HFFc6 (cell line): ENCODE results near the gene WDR53. TPM values are rescaled to one million over a fixed set of nuclear protein-coding genes. Genes with fewer than 3 reads are reported as not detected.

Experiments
- DNase-seq: peaks from one replicate; pipeline ENCODE4 v3.0.0-alpha.2; 2018
- H3K27ac Mint-ChIP-seq: 2 replicates; pipeline ENCODE4 v1.8.0; 2020; ENCODE audit warnings: mild to moderate bottlenecking, mixed read lengths
- H3K27me3 Mint-ChIP-seq: 2 replicates; pipeline ENCODE4 v1.8.0; 2021; ENCODE audit warnings: mild to moderate bottlenecking, moderate library complexity, mixed read lengths; ENCODE audit not compliant: insufficient read depth
- H3K36me3 Mint-ChIP-seq: 2 replicates; pipeline ENCODE4 v1.8.0; 2021; ENCODE audit warnings: low read depth, mixed read lengths
- H3K4me1 Mint-ChIP-seq: 2 replicates; pipeline ENCODE4 v1.8.0; 2020; ENCODE audit warnings: low read depth, mixed read lengths
- H3K4me3 Mint-ChIP-seq: 2 replicates; pipeline ENCODE4 v1.8.0; 2020; ENCODE audit warnings: mild to moderate bottlenecking, moderate library complexity, mixed read lengths
- H3K9me3 Mint-ChIP-seq: 2 replicates; pipeline ENCODE4 v1.8.0; 2020; ENCODE audit warnings: mild to moderate bottlenecking, mixed read lengths
- total RNA-seq, 6 experiments: library from RNA; stranded (reverse); fragmentation: NEBNext Ultra II Directional; extraction: Animal tissue kit (Norgen Biotek cat#: 25700); gene quantifications; 2 replicates in 1 of 6; 3 replicates in 5 of 6; pipeline ENCODE4 v1.2.3, GENCODE V29; 2021
- TF ChIP-seq, protein P1 (sequence below): fragments of 200-600 bp; sonication (generic); IDR thresholded peaks from 2 replicates; pipeline ENCODE4 v1.5.0; 2021; ENCODE audit warnings: antibody characterized with exemption, mild to moderate bottlenecking

WDR53 gene
- total RNA-seq, 6 experiments from 2014 or later, result 6.6 to 10.2 (median 9.1) TPM

- peaks cover 14% of the 10 kb centered on the region for H3K4me1 Mint-ChIP-seq
- no peak overlapping the region for H3K27ac Mint-ChIP-seq
- no peak overlapping the region; the same call in 1 of the 2 replicates for H3K4me3 Mint-ChIP-seq
- TF ChIP-seq, protein P1, sequence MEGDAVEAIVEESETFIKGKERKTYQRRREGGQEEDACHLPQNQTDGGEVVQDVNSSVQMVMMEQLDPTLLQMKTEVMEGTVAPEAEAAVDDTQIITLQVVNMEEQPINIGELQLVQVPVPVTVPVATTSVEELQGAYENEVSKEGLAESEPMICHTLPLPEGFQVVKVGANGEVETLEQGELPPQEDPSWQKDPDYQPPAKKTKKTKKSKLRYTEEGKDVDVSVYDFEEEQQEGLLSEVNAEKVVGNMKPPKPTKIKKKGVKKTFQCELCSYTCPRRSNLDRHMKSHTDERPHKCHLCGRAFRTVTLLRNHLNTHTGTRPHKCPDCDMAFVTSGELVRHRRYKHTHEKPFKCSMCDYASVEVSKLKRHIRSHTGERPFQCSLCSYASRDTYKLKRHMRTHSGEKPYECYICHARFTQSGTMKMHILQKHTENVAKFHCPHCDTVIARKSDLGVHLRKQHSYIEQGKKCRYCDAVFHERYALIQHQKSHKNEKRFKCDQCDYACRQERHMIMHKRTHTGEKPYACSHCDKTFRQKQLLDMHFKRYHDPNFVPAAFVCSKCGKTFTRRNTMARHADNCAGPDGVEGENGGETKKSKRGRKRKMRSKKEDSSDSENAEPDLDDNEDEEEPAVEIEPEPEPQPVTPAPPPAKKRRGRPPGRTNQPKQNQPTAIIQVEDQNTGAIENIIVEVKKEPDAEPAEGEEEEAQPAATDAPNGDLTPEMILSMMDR, result peak; percentile 96
- no peaks in the 10 kb centered on the region for H3K9me3 Mint-ChIP-seq
- H3K27me3 Mint-ChIP-seq, result peaks cover 14% of the 10 kb centered on the region
- DNase-seq, result peak; percentile 67
- no peaks in the 10 kb centered on the region for H3K36me3 Mint-ChIP-seq
Measured at GRCh38 chr3:196609343-196609775, 41.0 kb upstream of the WDR53 start.

GRCh38 chr3:196608693-196609092 lies 40.3 kb upstream of the WDR53 start:
- Mint-ChIP-seq H3K9me3 (no peaks in the 10 kb centered on the region), H3K27me3 (peaks cover 19% of the 10 kb centered on the region), H3K4me1 (peaks cover 14% of the 10 kb centered on the region), H3K36me3 (no peaks in the 10 kb centered on the region), H3K4me3 (no peak overlapping the region), H3K27ac (no peak overlapping the region)
- TF ChIP-seq, protein P1, result no peak
- DNase-seq, result no peak

DNA sequence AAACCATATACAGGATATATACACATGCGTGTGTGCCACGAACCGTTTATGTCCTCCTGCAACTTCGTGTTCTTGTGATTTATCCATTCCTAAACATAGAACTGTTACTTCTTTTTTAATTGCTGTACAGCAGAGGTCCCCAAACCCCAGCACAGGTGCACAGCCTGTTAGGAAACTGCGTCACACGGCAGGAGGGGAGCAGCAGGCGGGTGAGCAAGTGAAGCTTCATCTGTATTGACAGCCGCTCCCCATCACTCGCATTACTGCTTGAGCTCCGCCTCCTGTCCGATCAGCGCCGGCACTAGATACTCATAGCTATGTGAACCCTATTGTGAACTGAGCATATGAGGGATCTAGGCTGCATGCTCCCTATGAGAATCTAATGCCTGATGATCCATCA lies 36.2 kb upstream of the WDR53 start:
- Mint-ChIP-seq H3K9me3 (no peaks in the 10 kb centered on the region), H3K4me3 (no peak overlapping the region), H3K27ac (no peak overlapping the region), H3K27me3 (peaks cover 25% of the 10 kb centered on the region), H3K36me3 (no peaks in the 10 kb centered on the region), H3K4me1 (peaks cover 3% of the 10 kb centered on the region)
- TF ChIP-seq, protein P1, result no peak
- DNase-seq, result no peak

- TF ChIP-seq, protein P1, result no peak
- H3K4me3 Mint-ChIP-seq, result no peak overlapping the region
- no peak overlapping the region for H3K27ac Mint-ChIP-seq
- peaks cover 25% of the 10 kb centered on the region for H3K27me3 Mint-ChIP-seq
- no peaks in the 10 kb centered on the region for H3K4me1 Mint-ChIP-seq
- no peak for DNase-seq
- no peaks in the 10 kb centered on the region; the same call in 1 of the 2 replicates for H3K9me3 Mint-ChIP-seq
- H3K36me3 Mint-ChIP-seq, result no peaks in the 10 kb centered on the region
Measured at GRCh38 chr3:196603683-196604082, 35.3 kb upstream of the WDR53 start.

DNA sequence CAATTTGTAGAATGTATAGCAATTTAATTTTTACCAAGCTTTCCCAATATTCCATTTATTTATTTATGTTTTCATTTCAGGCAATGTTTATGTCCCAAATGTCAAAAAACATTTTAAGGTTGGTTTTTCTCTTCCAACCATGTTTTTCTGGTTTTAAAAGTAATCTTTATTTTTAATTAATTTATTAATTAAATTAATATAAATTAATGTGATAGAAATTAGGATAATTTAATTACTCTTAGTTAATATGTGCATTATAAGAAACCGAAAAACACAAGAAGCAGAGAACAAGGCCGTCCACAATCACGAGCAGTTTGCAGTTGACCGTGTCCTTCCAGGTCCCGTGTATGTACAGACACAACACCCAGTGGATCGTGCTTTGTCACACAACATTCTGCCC lies 34.3 kb upstream of the WDR53 start:
- Mint-ChIP-seq H3K9me3 (no peaks in the 10 kb centered on the region; the same call in 1 of the 2 replicates), H3K4me1 (peaks cover 8% of the 10 kb centered on the region), H3K36me3 (no peaks in the 10 kb centered on the region), H3K27me3 (peaks cover 31% of the 10 kb centered on the region), H3K4me3 (no peak overlapping the region), H3K27ac (no peak overlapping the region)
- TF ChIP-seq, protein P1, result no peak
- DNase-seq, result no peak

- Mint-ChIP-seq H3K9me3 (no peaks in the 10 kb centered on the region; the same call in 1 of the 2 replicates), H3K4me1 (peaks cover 8% of the 10 kb centered on the region), H3K27ac (no peak overlapping the region)
Measured at GRCh38 chr3:196600359-196600758, 32.0 kb upstream of the WDR53 start.

More at GRCh38 chr3:196600359-196600758, 32.0 kb upstream of the WDR53 start:
- Mint-ChIP-seq H3K27me3 (peaks cover 35% of the 10 kb centered on the region), H3K4me3 (no peak overlapping the region), H3K36me3 (no peaks in the 10 kb centered on the region)
- TF ChIP-seq, protein P1, result no peak
- no peak for DNase-seq
